Endothelial cell (in vitro differentiated cells): ENCODE results near the gene EFCAB6. TPM values are rescaled to one million over a fixed set of nuclear protein-coding genes. Genes with fewer than 3 reads are reported as not detected.

Experiments used
- DNase-seq: peaks from one replicate; pipeline ENCODE4 v3.0.0; 2021; ENCODE audit warnings: low spot score
- H3K27ac Mint-ChIP-seq: one replicate; pipeline ENCODE4 v1.8.0; 2021; ENCODE audit warnings: mixed read lengths, inconsistent platforms; ENCODE audit not compliant: unreplicated experiment
- H3K27me3 Mint-ChIP-seq: one replicate; pipeline ENCODE4 v1.8.0; 2021; ENCODE audit warnings: mild to moderate bottlenecking, moderate library complexity, mixed read lengths, inconsistent platforms; ENCODE audit not compliant: unreplicated experiment
- H3K36me3 Mint-ChIP-seq: one replicate; pipeline ENCODE4 v1.8.0; 2021; ENCODE audit warnings: mild to moderate bottlenecking, low read depth, mixed read lengths, inconsistent platforms; ENCODE audit not compliant: unreplicated experiment
- H3K4me1 Mint-ChIP-seq: one replicate; pipeline ENCODE4 v1.8.0; 2021; ENCODE audit warnings: mild to moderate bottlenecking, mixed read lengths, inconsistent platforms; ENCODE audit not compliant: unreplicated experiment
- H3K4me3 Mint-ChIP-seq: one replicate; pipeline ENCODE4 v1.8.0; 2021; ENCODE audit warnings: mild to moderate bottlenecking, mixed read lengths, inconsistent platforms; ENCODE audit not compliant: unreplicated experiment
- H3K9me3 Mint-ChIP-seq: one replicate; pipeline ENCODE4 v1.8.0; 2021; ENCODE audit warnings: mixed read lengths, inconsistent platforms; ENCODE audit not compliant: unreplicated experiment
- CTCF ChIP-seq: fragments of 200-600 bp; sonication (generic); IDR thresholded peaks from one replicate; pipeline ENCODE4 v1.5.0; 2021; ENCODE audit warnings: antibody characterized with exemption; ENCODE audit not compliant: unreplicated experiment
- total RNA-seq: library from RNA; stranded (reverse); fragmentation: NEBNext Ultra II Directional; extraction: Animal tissue kit (Norgen Biotek cat#: 25700); gene quantifications from one replicate; pipeline ENCODE4 v1.2.1, GENCODE V29; 2021; ENCODE audit not compliant: unreplicated experiment

Gene EFCAB6
- total RNA-seq, 1 donor from 2014 or later: 0.69 TPM

GRCh38 chr22:43747058-43747457, 65.0 kb downstream of the EFCAB6 start:
- Mint-ChIP-seq H3K4me1 (no peaks in the 10 kb centered on the region), H3K36me3 (no peaks in the 10 kb centered on the region), H3K27ac (no peak overlapping the region), H3K4me3 (no peak overlapping the region), H3K9me3 (no peaks in the 10 kb centered on the region), H3K27me3 (peaks cover 5% of the 10 kb centered on the region)
- DNase-seq: no peak
- TF ChIP-seq CTCF: no peak

- Mint-ChIP-seq H3K27ac (no peak overlapping the region), H3K9me3 (no peaks in the 10 kb centered on the region), H3K27me3 (peaks cover 3% of the 10 kb centered on the region), H3K36me3 (no peaks in the 10 kb centered on the region), H3K4me1 (no peaks in the 10 kb centered on the region), H3K4me3 (no peak overlapping the region)
- DNase-seq: no peak
- no peak for TF ChIP-seq CTCF
These were observed 66.2 kb downstream of the EFCAB6 start for GRCh38 chr22:43745783-43746356.

GRCh38 chr22:43745411-43745770, 66.7 kb downstream of the EFCAB6 start:
- Mint-ChIP-seq H3K4me3 (no peak overlapping the region), H3K36me3 (no peaks in the 10 kb centered on the region), H3K27me3 (peaks cover 3% of the 10 kb centered on the region), H3K27ac (no peak overlapping the region), H3K9me3 (no peaks in the 10 kb centered on the region), H3K4me1 (no peaks in the 10 kb centered on the region)
- no peak for TF ChIP-seq CTCF
- DNase-seq: no peak

- Mint-ChIP-seq H3K9me3 (no peaks in the 10 kb centered on the region), H3K4me1 (no peaks in the 10 kb centered on the region), H3K36me3 (no peaks in the 10 kb centered on the region), H3K27me3 (peaks cover 3% of the 10 kb centered on the region), H3K4me3 (no peak overlapping the region), H3K27ac (no peak overlapping the region)
- no peak for DNase-seq
- no peak for TF ChIP-seq CTCF
These were observed 67.2 kb downstream of the EFCAB6 start for GRCh38 chr22:43744700-43745410.

GRCh38 chr22:43743929-43744643, 68.0 kb downstream of the EFCAB6 start:
- Mint-ChIP-seq H3K27ac (no peak overlapping the region), H3K27me3 (peaks cover 3% of the 10 kb centered on the region), H3K4me3 (no peak overlapping the region), H3K4me1 (no peaks in the 10 kb centered on the region), H3K36me3 (no peaks in the 10 kb centered on the region), H3K9me3 (no peaks in the 10 kb centered on the region)
- no peak for TF ChIP-seq CTCF
- DNase-seq: no peak
